DND-41 (cell line): ENCODE results near the gene PRR20A.
"Not testable (repeated sequence)": the region's sequence is repeated elsewhere in the genome, so short reads cannot be mapped to it uniquely, and the experiment has no call there.

Source experiments
- EZH2 ChIP-seq: IDR thresholded peaks from 3 replicates; pipeline ENCODE4 v1.6.1; 2012; ENCODE audit warnings: borderline replicate concordance, low read depth, mild to moderate bottlenecking, moderate library complexity, low read length, inconsistent platforms; ENCODE audit not compliant: severe bottlenecking
- TF ChIP-seq, protein P1 (sequence below): IDR thresholded peaks from 2 replicates; pipeline ENCODE4 v1.5.1; 2012; ENCODE audit warnings: borderline replicate concordance, low read length, moderate library complexity, mild to moderate bottlenecking; ENCODE audit not compliant: poor library complexity, severe bottlenecking; ENCODE audit errors: extremely low read depth

DNA sequence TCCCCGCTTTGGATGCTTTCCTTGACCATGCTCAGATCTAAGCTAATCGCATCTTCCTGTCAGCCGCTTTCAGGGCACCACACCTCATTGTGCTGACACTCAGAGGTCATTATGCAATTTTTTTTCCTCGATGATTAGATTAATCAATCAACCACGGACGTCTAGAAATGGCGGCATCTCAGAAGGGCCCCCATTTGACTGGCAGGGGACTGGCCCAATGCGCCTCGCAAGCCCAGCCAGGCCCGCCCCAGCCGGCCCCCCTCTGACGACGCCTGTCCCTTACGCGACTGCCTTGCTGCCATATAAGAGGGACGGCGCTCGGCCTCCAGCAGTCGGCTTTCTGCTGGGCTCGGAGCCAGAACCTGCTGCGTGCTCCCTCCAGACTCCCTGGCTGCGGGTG lies 19.6 kb downstream of the PRR20A start, which contains the start of gene PRR20D:
- not testable (repeated sequence) for TF ChIP-seq EZH2
- TF ChIP-seq, protein P1, sequence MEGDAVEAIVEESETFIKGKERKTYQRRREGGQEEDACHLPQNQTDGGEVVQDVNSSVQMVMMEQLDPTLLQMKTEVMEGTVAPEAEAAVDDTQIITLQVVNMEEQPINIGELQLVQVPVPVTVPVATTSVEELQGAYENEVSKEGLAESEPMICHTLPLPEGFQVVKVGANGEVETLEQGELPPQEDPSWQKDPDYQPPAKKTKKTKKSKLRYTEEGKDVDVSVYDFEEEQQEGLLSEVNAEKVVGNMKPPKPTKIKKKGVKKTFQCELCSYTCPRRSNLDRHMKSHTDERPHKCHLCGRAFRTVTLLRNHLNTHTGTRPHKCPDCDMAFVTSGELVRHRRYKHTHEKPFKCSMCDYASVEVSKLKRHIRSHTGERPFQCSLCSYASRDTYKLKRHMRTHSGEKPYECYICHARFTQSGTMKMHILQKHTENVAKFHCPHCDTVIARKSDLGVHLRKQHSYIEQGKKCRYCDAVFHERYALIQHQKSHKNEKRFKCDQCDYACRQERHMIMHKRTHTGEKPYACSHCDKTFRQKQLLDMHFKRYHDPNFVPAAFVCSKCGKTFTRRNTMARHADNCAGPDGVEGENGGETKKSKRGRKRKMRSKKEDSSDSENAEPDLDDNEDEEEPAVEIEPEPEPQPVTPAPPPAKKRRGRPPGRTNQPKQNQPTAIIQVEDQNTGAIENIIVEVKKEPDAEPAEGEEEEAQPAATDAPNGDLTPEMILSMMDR, result not testable (repeated sequence)
